Colon (tissue), 2 donors: Measurements from ENCODE around the gene APMAP.

Experiments
- FAIRE-seq: peaks from 2 replicates; lab custom pipeline; 2012; peaks lifted over from hg19 to GRCh38; lab: Jason Lieb, UNC
- donor health status: control.
- donor health status: control.

Gene APMAP

DNA sequence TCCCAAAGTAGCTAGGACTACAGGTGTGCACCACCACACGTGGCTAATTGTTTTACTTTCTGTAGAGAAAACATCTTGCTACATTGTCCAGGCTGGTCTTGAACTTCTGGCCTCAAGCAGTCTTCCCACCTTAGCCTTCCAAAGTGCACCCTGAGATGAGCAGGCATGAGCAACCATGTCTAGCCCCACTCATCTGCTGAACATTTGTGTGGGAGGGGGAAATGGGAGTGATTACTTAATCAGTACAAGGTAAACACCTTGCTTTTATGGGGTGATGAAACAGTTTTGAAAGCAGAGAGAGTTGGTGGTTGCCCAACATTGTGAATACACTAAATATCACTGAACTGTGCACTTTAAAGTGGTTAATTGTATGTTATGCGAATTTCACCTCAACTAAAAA is 5.3 kb downstream of the APMAP start:
- no peak for FAIRE-seq

- FAIRE-seq = no peak
Observed at GRCh38 chr20:24986436-24987015, 6.0 kb downstream of the APMAP start.

DNA sequence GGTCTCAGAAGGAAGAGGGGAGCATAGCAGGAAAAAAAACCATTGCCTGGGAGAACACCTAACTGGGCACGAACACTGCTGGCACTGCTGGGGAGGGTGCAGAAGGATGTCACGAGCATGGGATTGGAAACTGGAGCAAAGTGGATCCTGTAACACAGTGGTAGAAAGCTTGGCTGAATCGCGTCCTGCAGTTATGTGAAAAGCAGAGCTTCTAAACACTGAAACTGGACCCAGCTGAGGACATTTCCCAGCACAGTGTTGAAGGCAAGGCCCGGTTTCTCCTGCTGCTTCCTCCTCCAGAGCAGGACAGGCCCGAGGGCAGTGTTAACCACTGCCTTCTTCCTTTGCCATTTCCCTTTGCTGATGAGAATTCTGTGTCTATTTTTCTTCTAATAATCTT is 6.7 kb downstream of the APMAP start:
- no peak for FAIRE-seq

DNA sequence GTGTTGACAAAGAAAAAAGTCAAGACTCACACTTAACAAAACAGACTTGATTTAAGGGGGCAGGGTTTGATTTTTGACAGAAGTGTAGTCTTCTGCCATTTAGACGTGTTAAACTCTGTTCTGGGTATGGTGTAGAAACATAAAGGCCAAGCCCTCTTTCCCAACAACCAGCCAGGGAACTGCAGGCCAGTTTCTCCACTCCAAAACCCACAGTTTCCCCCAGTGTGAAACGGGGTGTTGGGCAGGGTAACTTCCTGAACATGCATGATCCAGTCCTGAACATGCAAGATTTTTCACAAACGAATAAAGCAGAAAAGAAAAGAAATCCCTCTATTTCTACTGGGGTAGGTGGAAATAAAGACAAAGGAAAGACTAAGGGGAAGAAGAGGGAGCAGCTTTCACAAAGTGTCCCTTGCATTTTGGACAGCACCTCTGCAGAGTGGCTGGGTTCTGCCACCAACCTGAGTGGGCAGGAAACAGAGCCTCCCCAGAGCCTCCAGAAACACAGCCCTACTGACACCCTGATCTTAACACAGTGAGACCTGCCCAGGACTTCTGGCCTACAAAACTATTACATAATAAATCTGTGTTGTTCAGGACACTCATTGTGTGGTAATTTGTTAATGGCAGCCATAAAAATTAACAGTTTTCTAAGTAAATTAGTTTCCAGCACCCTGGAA is 7.5 kb downstream of the APMAP start:
- FAIRE-seq = no peak

DNA sequence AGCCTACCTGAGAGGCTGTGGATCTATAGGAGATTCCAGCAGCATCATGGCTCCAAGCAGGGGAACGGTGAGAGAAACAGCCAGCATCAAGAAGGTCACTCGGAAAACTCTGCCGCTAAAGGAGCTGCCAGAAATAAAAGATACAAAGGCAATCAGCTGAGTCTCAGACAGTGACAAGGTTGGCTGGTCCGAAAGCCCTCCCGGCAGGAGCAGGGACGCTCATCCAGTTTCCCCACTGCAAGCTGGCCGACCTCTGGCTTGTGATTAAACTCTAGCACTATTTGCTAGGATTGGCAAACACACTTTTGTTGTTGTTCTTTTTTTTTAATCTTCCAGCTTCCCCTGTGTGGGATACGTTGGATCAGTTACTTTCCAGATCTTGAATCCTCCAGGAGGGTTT is 8.7 kb downstream of the APMAP start:
- FAIRE-seq = no peak

GRCh38 chr20:24981790-24982189 is 10.8 kb downstream of the APMAP start:
- FAIRE-seq = no peak

DNA sequence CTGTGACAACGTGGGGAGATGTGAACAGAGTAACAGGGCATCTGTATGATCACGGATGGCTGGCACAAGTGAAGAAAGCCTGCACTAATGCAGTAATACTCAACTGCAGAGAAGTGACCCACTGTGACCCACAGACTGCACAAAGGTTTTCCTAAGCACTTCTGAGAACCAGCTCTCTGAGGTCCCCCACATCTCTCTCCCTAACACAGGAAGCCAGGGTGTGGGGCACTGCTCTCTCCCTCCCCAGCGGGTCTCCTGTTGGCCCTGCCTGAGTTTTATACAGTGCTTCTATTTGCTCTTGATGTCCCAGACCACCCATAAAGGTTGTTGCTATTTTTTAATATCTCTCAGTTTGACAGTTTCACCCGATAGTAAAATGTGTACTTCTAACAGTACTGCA is 11.3 kb downstream of the APMAP start:
- no peak for FAIRE-seq

DNA sequence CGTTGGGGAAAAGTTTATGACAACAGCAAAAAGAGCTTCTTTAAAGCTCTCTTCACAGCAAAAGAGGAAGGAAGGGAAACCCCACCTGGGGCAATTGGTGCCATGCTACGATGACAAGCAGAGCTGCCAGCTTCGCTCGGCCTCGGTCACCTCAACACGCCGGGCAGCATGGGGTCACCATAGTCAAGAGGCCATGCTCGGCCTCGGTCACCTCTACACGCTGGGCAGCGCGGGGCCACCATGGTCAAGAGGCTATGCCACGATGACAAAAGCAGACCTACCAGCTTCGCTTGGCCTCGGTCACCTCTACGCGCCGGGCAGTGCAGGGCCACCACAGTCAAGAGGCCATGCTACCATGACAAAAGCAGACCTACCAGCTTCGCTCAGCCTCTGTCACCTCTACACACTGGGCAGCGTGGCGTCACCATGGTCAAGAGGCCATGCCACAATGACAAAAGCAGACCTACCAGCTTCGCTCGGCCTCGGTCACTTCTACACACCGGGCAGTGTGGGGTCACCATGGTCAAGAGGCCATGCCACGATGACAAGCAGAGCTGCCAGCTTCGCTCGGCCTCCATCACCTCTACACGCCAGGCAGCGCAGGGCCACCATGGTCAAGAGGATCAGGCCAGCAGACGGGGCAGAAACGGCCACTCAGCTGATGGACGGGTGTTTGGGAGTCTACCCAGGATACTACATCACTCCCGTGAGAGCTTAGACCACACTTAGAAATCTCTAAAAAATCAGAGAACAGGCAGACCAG is 12.1 kb downstream of the APMAP start:
- no peak for FAIRE-seq

DNA sequence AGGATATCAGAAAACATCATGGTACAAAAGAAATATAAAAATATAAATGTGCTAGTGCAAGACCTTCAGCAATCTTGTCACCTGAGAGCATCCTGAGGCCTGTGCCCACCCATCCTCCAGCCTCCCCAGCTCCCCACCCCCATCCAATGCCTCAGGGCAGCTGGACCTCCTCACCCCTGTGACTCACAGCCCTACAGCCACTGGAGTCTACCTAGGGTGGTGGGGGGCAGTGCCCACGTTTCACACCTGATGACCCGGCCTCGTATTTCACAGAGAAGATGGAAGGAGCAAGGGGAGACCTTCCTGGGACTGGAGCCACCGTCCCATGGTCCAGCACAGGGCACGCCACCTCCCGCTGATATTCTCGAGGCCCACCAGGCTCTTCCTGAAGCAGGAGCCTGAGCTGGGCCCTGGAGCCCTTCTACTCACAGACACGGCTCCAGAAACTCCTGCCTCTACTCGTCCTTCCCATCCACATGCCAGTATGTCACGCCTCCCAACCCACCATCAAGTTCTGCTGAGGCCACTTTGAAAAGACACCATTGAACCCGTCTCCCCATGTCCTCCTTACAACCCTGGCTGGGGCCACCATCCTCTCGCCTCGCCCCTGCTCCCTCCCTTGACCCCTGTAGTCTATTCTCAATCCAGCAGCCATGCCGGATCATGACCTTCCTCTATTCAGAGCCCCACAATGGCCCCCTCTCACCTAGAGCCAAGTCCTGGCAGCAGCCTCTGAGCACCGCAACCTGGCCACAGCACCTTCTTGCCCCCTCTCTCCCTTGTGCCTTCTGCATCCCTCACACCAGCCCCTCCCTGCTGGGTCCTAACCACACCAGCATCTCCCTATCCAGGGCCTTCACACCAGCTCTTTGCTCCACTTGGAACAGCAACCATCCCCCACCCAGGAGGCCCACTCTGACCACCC is 13.3 kb downstream of the APMAP start:
- FAIRE-seq = no peak

DNA sequence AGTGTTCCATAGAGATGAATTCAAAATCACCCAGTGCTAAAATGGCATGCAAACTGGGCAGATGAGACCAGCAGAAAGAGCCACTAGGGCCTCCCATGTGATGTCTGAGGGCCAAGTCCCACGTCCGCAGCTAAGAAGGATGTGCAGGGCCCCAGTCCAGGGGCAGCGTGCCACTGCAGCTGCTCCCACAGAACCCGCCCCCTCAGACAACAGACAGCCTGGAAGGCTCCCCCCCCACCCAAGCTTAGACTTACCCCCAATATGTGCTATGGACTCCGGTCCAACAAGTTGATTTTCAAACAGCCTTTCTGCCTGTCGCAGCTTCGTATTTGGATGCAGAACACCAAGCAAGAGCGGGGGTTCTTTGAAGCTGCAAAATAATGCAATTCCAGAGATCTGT is 14.0 kb downstream of the APMAP start:
- no peak for FAIRE-seq

GRCh38 chr20:24977797-24978196 is 14.8 kb downstream of the APMAP start:
- FAIRE-seq = no peak

DNA sequence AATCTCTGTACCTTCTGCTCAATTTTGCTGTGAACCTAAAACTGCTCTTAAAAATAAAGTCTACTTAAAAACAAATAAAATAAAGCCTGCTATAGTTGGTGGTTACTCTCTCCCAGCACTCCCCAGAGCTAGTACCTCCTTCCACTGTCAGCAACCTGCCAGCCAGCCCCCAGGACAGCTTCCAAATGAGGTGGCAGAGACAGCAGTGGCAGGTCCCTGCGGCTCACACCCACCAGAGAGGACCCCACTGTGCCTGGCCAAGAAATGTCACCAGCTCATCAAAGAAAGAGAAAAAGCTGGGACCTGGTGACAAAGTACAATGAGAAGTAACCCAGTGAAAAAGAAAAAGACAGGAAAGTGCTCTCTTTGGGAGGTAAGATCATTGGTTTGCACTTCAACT is 15.2 kb downstream of the APMAP start:
- no peak for FAIRE-seq

DNA sequence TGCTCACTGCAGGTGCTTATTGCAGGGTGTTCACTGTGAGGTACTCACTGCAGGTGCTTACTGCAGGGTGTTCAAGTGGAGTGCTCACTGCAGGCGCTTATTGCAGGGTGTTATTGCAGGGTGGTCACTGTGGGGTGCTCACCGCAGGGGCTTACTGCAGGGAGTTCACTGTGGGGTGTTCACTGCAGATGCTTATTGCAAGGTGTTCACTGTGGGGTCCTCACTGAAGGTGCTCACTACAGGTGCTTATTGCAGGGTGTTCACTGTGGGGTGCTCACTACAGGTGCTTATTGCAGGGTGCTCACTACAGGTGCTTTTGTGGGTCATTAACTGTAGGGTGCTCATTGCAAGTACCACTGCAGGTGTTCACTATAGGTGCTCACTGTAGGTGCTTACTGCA is 20.2 kb downstream of the APMAP start:
- no peak for FAIRE-seq

GRCh38 chr20:24971376-24972101 is 21.0 kb downstream of the APMAP start:
- no peak for FAIRE-seq

DNA sequence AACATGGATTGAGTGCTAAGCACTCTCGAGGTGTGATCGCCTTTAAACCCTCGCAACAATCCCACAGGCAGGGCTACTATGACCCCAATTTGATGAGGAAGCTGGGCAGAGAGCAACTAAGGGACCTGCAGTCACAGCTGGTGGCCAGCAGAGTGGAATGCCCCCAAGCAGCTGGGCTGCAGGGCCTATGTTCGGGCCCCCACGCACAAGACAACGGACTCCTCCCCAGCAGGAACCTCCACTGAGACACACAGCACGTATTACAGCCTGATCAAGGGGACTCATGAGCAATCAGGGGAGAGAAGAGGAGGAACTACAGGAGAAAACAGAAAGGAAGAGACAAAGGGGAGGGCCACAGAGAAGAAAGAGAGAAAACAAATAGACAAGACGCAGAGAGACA is 21.8 kb downstream of the APMAP start:
- FAIRE-seq = no peak

- FAIRE-seq = no peak
Observed at GRCh38 chr20:24970030-24970553, 22.5 kb downstream of the APMAP start.

DNA sequence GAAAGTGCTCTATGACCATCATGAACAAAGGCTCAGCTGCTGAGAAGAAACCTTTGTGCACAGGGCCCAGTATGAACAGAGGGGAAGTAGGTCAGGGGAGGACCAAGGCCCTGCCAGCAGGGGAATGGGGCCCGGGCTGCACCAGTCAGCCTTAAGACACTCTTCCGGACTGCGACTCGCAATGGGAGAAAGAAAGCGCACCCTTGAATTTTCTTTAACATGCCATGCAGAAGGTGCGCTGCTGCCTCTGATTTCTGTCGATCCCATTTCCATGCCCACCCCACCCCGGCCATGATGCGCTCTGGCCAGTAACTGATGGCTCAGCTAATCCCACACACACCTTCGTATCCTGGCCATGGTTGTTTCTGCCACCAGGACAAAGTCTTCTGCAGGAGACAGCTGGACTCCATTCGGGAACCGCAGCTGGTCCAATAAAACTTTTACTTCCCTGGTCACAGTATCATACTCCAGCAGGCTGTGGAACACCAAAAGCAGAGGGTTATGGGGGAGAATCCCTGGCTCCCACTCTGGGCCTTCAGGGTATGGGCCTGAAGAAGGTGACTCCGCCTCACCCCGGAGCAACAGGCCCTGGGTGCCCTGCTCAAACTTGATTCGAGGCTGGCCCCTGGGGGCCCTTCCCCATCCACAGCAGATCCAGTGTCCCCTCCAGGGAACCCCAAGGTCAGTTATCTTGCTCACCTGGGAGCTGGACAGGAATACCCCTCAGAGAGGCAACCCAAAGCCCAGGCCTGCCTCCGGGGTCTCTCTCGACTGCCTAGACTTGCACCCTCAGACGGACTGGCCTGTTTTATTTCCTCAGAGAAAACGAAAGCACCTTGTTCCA is 23.1 kb downstream of the APMAP start:
- no peak for FAIRE-seq

DNA sequence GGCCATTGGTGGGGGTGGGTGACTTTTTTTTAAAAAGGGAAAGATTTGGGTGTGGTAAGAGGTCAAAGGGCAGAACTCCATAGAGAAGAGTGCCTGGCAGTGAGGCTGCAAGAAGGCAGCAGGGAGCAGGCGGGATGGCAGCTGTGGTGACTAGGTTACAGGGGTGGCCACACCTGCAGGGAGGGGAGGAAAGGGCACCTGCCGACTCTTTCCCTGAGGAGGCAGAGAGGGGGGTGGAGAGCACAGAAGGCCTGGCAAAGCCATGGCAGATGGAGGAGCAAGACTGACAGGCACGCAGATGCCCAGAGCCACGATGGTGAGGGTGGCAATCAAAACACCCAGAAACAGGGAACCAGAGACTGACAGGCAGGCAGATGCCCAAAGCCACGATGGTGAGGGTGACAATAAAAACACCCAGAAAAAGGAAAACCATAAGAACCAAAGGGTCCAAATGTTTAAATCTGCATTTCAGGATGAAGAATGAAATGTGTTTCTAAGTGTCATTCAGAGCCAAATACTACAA is 24.2 kb downstream of the APMAP start:
- FAIRE-seq = no peak

DNA sequence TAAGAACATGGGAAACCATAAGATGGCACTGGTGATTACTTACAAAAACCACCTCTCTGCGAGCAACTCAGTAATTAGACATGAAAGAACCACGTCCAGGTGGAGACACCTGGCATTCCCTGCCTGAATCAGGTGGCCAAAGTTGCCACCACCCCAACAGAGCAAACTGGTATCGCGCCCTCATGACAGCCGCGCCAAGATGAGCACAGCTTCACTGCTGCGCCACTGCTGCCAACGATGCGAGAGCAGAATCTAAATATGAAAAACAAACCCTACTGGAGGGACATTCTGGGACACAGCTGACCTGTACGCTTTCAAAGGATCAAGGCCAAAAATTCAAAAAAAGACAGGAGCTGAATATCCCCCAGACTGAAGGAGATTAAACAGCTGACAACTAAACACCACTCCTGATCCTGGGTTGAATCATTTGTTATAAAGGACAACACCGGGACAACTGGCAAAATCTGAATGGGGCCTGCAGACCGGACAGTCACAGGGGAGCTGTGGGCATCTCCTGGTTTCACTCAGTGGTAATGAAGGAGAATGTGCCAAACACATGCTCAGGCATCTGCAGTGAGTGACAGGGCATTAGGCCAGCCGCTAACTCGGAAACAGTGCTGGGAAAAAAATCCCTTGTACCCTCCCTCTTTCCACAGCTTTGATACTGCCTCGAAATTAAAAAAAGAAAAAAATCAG is 26.1 kb downstream of the APMAP start:
- no peak for FAIRE-seq
